K562 (cell line): Measurements from ENCODE around the gene ATP5MG. TPM values are rescaled to one million over a fixed set of nuclear protein-coding genes. Genes with fewer than 3 reads are reported as not detected.
A peak's percentile ranks its signal among the peaks of the same experiment; 100 is the strongest.

ENCODE experiments used
- ARHGAP35 ChIP-seq: fragments of 450-650 bp; IDR thresholded peaks from 2 replicates; pipeline ENCODE4 v1.6.1; 2018; ENCODE audit not compliant: partially characterized antibody
- BHLHE40 ChIP-seq: IDR thresholded peaks from 2 replicates; pipeline ENCODE4 v1.6.1; 2011; ENCODE audit warnings: low read length, improper control_type of control experiment
- CBX5 ChIP-seq: IDR thresholded peaks from 2 replicates; pipeline ENCODE4 v1.6.1; 2014; ENCODE audit warnings: low read depth, borderline replicate concordance
- FOXK2 ChIP-seq, 2 experiments: fragments of 450-650 bp; IDR thresholded peaks in 1 of 2; conservative IDR thresholded peaks in 1 of 2; 2 replicates each; pipeline ENCODE4 v1.6.1; 2016; ENCODE audit warnings: low read depth in 2 of 2, mild to moderate bottlenecking in 1 of 2
- HDAC2 ChIP-seq: fragments of 450-650 bp; IDR thresholded peaks from 2 replicates; pipeline ENCODE4 v1.6.1; 2016; ENCODE audit warnings: mild to moderate bottlenecking
- HDAC6 ChIP-seq: IDR thresholded peaks from 2 replicates; pipeline ENCODE4 v1.6.1; 2012; ENCODE audit warnings: low read depth, mild to moderate bottlenecking, control low read depth, inconsistent platforms, low read length, moderate library complexity
- HNRNPUL1 ChIP-seq: fragments of 200-400 bp; formaldehyde crosslinking; IDR thresholded peaks from 2 replicates; pipeline ENCODE4 v1.6.1; 2017; ENCODE audit warnings: low read length
- MEIS2 ChIP-seq: fragments of 450-650 bp; IDR thresholded peaks from 2 replicates; pipeline ENCODE4 v1.6.1; 2014; ENCODE audit warnings: mild to moderate bottlenecking; ENCODE audit not compliant: partially characterized antibody
- NBN ChIP-seq: fragments of 450-650 bp; IDR thresholded peaks from 2 replicates; pipeline ENCODE4 v1.6.1; 2016; ENCODE audit warnings: low read depth, mild to moderate bottlenecking
- NELFE ChIP-seq: IDR thresholded peaks from 2 replicates; pipeline ENCODE4 v1.6.1; 2011; ENCODE audit warnings: mild to moderate bottlenecking; ENCODE audit not compliant: insufficient read depth, insufficient read length
- NR2C1 ChIP-seq, 2 experiments: fragments of 450-650 bp; IDR thresholded peaks; 2 replicates each; pipeline ENCODE4 v1.6.1; 2017; ENCODE audit warnings: mild to moderate bottlenecking in 2 of 2, antibody characterized with exemption in 1 of 2, inconsistent platforms in 1 of 2, missing compliant biosample characterization in 1 of 2, missing genetic modification characterization in 1 of 2
- PBX2 ChIP-seq, 2 experiments: IDR thresholded peaks in 1 of 2; conservative IDR thresholded peaks in 1 of 2; 2 replicates each; pipeline ENCODE4 v1.6.1; 2016; ENCODE audit warnings: low read depth in 2 of 2, mild to moderate bottlenecking in 1 of 2, missing compliant biosample characterization in 1 of 2, missing genetic modification characterization in 1 of 2, moderate library complexity in 1 of 2
- POLR2AphosphoS5 ChIP-seq: IDR thresholded peaks from 2 replicates; pipeline ENCODE4 v1.6.1; 2011; ENCODE audit warnings: mild to moderate bottlenecking, low read depth, low read length, moderate library complexity; ENCODE audit not compliant: control insufficient read depth, insufficient read depth
- SMARCC2 ChIP-seq: fragments of 450-650 bp; IDR thresholded peaks from 2 replicates; pipeline ENCODE4 v1.6.1; 2017; ENCODE audit warnings: antibody characterized with exemption, moderate library complexity, mild to moderate bottlenecking, low read depth
- SREBF2 ChIP-seq: sonication (generic); formaldehyde crosslinking; IDR thresholded peaks from 2 replicates; pipeline ENCODE4 v1.4.0; 2020; ENCODE audit warnings: mild to moderate bottlenecking, missing genetic modification reagents
- TRIM25 ChIP-seq: fragments of 450-650 bp; IDR thresholded peaks from 2 replicates; pipeline ENCODE4 v1.7.0; 2016; ENCODE audit warnings: borderline replicate concordance
- ZBTB17 ChIP-seq: fragments of 450-650 bp; formaldehyde crosslinking; IDR thresholded peaks from 2 replicates; pipeline ENCODE4 v1.4.0; 2020; ENCODE audit warnings: mild to moderate bottlenecking
- ZC3H4 ChIP-seq: sonication (generic); formaldehyde crosslinking; IDR thresholded peaks from 2 replicates; pipeline ENCODE4 v1.9.0; 2021; ENCODE audit warnings: missing genetic modification reagents, borderline replicate concordance
- ZNF133 ChIP-seq: fragments of 250-450 bp; sonication (Bioruptor Pico); IDR thresholded peaks from 2 replicates; pipeline ENCODE4 v1.4.0; 2020; ENCODE audit warnings: mild to moderate bottlenecking
- ZNF57 ChIP-seq: fragments of 450-650 bp; formaldehyde crosslinking; IDR thresholded peaks from 2 replicates; pipeline ENCODE4 v1.4.0; 2020; ENCODE audit warnings: mild to moderate bottlenecking, moderate library complexity
- ZNF584 ChIP-seq: fragments of 200-800 bp; sonication (Bioruptor generic); IDR thresholded peaks from 2 replicates; pipeline ENCODE4 v1.6.1; 2016; ENCODE audit warnings: low read depth, mild to moderate bottlenecking, missing genetic modification characterization, missing compliant biosample characterization
- ZNF830 ChIP-seq: fragments of 250-450 bp; sonication (Bioruptor Pico); IDR thresholded peaks from 2 replicates; pipeline ENCODE4 v1.5.0; 2021; ENCODE audit warnings: mild to moderate bottlenecking
- polyA plus RNA-seq, 8 experiments: library from polyadenylated mRNA; depleted of rRNA in 4 of 8; stranded (reverse) in 5 of 8; unstranded in 3 of 8; fragments of >200 nt; fragmentation: Nextera tagmentation in 2 of 8; fragmentation: Illumina TruSeq in 1 of 8; extraction: Ambion mirVana in 2 of 8; extraction: Trizol in 1 of 8; gene quantifications; 2 replicates each; pipeline versions ENCODE4 v1.2.1 to v1.2.3, GENCODE V29; 2011 to 2014; ENCODE audit warnings: inconsistent platforms in 1 of 8, missing spikeins in 1 of 8
- total RNA-seq, 7 experiments: library from RNA; depleted of rRNA in 6 of 7; stranded (reverse); fragments of >200 nt in 6 of 7; fragmentation: Illumina TruSeq in 2 of 7; extraction: Trizol in 2 of 7; gene quantifications; 2 replicates each; pipeline versions ENCODE4 v1.2.1 to v1.2.3, GENCODE V29; 2011 to 2021; ENCODE audit warnings: low replicate concordance in 1 of 7

ATP5MG gene
- total and polyA plus RNA-seq, 9 of the 15 experiments (the other 6 are each of a cell fraction or from before 2014, with no cell fraction given): 301 to 2,138 (median 434) TPM

- TF ChIP-seq SMARCC2: peak; percentile 31; the same call in 1 of the 2 replicates
- no peak; the same call in 1 of the 2 replicates for TF ChIP-seq POLR2AphosphoS5
- TF ChIP-seq SREBF2 (CRISPR knock-in tag): no peak
- no peak for TF ChIP-seq HNRNPUL1
- 0 out of 4 replicates have a peak, but pooled peaks of 1 of the 2 experiments have one; percentile 54 for TF ChIP-seq FOXK2 (conservative IDR thresholded peaks at IDR 0.05 in 1 of 2, IDR thresholded peaks at IDR 0.05 in 1 of 2; ENCODE audit: low read depth in 2 of 2)
- TF ChIP-seq CBX5: no peak
- TF ChIP-seq BHLHE40: peak; percentile 54; the same call in 1 of the 2 replicates
- TF ChIP-seq PBX2 (CRISPR knock-in tag; IDR thresholded peaks at IDR 0.05; ENCODE audit: low read depth): no peak
- TF ChIP-seq PBX2 (tag; conservative IDR thresholded peaks at IDR 0.05; ENCODE audit: low read depth): no peak
- TF ChIP-seq NBN: peak; percentile 75
- no peak for TF ChIP-seq ZNF133 (CRISPR knock-in tag)
- TF ChIP-seq ZC3H4 (CRISPR knock-in tag): no peak
- TF ChIP-seq NR2C1 (IDR thresholded peaks at IDR 0.05): no peak
- no peak for TF ChIP-seq NR2C1 (tag; IDR thresholded peaks at IDR 0.05)
- TF ChIP-seq HDAC2: no peak; the same call in none of the 2 replicates
- TF ChIP-seq ZNF584: peak; percentile 81; the same call in 1 of the 2 replicates
- TF ChIP-seq ZNF57: no peak
- TF ChIP-seq MEIS2: no peak
- TF ChIP-seq ZBTB17 (CRISPR knock-in tag): peak; percentile 96
- no peak for TF ChIP-seq HDAC6
- TF ChIP-seq TRIM25: no peak
- TF ChIP-seq NELFE: no peak
- no peak for TF ChIP-seq ZNF830 (CRISPR knock-in tag)
- TF ChIP-seq ARHGAP35: no peak
Observed at GRCh38 chr11:118435893-118436624, 34.7 kb downstream of the ATP5MG start, which contains the start of gene KMT2A (continued).
